KOPT-K1 (cell line): ENCODE results near the gene TBX10.
"Not testable (repeated sequence)": the region's sequence is repeated elsewhere in the genome, so short reads cannot be mapped to it uniquely, and the experiment has no call there.

Experiments used
- H3K27ac ChIP-seq: fragments of 200-600 bp; sonication (generic); 2 replicates; pipeline ENCODE4 v1.5.1; 2016; ENCODE audit warnings: antibody characterized with exemption, mild to moderate bottlenecking, low read depth, low read length; ENCODE audit not compliant: poor library complexity, severe bottlenecking
- H3K36me3 ChIP-seq: fragments of 200-600 bp; sonication (generic); 2 replicates; pipeline ENCODE4 v1.5.1; 2017; ENCODE audit warnings: antibody characterized with exemption, mild to moderate bottlenecking, low read length, moderate library complexity; ENCODE audit not compliant: insufficient read depth
- H3K9me3 ChIP-seq: fragments of 200-600 bp; sonication (generic); 2 replicates; pipeline ENCODE4 v1.5.1; 2017; ENCODE audit warnings: antibody characterized with exemption, low read length, mild to moderate bottlenecking; ENCODE audit not compliant: insufficient read depth, poor library complexity, severe bottlenecking

Gene TBX10

GRCh38 chr11:67619683-67620618 is 19.6 kb downstream of the TBX10 start:
- H3K36me3 ChIP-seq, H3K9me3 ChIP-seq, H3K27ac ChIP-seq: not testable (repeated sequence)

GRCh38 chr11:67618901-67619659 is 20.5 kb downstream of the TBX10 start:
- H3K27ac ChIP-seq, H3K9me3 ChIP-seq, H3K36me3 ChIP-seq: not testable (repeated sequence)

DNA sequence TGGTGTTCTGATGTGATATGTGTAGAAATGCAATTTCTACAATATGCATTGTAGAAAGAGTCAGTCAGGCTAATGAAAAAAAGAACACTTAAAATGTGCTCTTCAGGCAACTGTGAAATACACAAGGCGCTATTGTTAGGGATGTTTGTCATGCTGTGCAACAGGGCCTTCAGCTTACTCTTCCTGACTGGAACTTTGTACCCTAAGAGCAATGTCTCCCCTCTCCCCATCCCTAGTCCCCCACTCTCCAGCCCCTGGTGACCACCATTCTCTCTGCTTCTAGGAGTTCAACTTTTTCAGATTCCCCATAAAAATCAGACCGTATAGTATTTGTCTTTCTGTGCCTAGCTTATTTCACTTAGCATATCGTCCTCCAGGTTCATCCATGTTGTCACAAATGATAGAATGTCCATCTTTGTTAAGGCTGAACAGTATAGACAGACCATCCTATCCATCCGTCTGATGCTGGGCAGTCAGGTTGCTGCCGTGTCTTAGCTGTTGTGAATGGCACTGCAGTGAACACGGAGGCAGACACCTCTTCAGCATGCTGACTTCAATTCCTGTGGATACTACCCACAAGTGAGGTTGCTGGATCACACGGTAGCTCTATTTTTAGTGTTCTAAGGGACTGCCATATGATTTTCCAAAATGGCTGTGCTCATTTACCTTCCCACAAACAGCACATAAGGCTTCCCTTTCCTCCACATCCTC is 22.2 kb downstream of the TBX10 start:
- Histone ChIP-seq H3K36me3 (peaks cover 12% of the 10 kb centered on the region), H3K9me3 (no peaks in the 10 kb centered on the region), H3K27ac (peak overlapping the region; percentile 34)

DNA sequence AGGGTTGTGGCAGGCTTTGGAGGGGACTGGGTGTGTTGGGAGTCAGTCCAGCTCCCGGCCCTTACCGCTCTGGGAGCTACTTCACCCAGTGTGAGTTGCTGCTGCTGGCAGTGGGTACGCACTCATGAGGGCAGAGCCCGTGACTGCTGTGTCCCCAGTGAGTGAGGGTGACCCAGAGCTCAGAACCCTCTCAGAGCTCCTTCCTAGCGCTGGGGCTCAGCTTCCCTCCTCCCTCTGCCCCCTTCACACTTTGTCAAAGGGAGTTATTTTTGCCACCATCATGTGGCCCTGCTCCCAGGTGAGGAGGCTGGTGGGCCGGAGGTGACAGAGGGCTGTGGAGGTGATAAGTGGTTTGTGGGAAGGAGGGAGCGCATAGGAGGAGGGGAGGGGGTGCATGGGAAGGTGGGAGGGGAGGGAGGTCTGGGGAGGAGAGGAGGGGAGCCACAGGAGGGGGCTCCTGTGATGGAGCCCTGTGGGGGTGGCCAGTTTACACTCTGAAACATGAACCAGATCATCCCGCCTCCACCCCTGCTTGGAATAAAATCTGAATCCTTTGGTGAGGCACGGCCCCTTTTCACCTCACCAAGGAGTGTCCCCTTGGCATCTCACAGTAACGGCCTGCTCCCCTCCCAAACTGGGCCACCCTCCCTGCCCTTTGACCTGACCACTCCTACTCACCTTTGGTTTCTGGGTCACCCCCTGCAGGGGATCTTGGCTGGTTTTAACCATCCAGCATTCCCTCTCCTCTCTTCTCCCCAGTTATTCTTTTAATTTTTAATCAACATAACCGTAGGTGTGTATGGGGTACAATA is 22.9 kb downstream of the TBX10 start:
- no peaks in the 10 kb centered on the region for H3K9me3 ChIP-seq
- peaks cover 19% of the 10 kb centered on the region for H3K36me3 ChIP-seq
- peak overlapping the region; percentile 43 for H3K27ac ChIP-seq

- Histone ChIP-seq H3K9me3 (no peaks in the 10 kb centered on the region), H3K27ac (peak overlapping the region; percentile 43), H3K36me3 (peaks cover 27% of the 10 kb centered on the region)
Measured at GRCh38 chr11:67615728-67616430, 23.7 kb downstream of the TBX10 start.

DNA sequence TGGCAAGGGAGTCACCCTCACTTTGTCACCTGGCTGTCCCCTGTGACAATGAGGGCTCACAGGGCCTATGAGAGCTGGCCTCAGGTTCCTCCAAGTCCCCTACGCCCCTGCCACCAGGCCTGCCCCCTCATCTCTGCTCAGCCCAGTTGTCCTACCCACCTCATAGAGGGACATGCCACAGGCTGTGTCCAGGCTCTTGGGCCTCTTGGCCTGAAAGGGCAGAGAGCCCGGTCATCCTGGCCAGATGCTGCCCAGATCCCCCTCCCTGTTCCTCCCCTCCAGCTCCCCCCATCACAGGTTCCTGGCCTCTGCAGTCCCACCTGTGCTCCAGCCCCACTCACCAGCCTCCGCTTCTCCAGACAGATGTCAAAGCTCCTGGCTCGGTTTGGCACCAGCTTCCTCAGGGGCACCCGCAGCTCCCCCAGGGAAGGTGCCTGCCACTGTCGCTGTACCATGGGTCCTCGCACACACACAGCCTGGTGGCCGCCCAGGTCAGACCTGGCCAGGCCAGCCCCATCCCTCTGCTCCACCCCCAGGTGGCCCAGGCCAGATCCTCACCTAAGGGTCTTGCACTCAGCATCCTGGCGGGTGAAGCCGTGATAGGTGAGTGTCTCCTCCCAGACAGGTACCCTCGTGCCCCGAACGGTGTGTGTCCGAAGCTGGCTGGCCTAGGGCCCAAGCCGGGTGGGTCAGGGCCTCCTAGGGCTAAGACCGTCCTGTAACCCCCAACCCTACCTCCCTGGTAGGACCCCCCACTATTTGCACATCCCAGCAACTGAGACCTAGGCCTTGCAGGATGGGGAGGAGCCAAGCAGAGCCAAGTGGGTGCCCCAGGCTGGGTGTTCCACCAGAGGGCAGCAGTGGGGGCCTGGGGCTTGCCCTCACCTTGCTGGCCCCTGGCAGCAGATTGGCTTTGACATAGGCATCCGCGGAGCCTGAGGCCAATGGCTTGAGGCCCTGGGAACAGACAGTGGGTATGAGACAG is 24.5 kb downstream of the TBX10 start:
- H3K36me3 ChIP-seq, result peaks cover 35% of the 10 kb centered on the region
- peak overlapping the region; percentile 87 for H3K27ac ChIP-seq
- no peaks in the 10 kb centered on the region for H3K9me3 ChIP-seq

- peak overlapping the region; percentile 87 for H3K27ac ChIP-seq
- H3K9me3 ChIP-seq, result no peaks in the 10 kb centered on the region
- peaks cover 44% of the 10 kb centered on the region for H3K36me3 ChIP-seq
Measured at GRCh38 chr11:67613960-67614715, 25.4 kb downstream of the TBX10 start.

DNA sequence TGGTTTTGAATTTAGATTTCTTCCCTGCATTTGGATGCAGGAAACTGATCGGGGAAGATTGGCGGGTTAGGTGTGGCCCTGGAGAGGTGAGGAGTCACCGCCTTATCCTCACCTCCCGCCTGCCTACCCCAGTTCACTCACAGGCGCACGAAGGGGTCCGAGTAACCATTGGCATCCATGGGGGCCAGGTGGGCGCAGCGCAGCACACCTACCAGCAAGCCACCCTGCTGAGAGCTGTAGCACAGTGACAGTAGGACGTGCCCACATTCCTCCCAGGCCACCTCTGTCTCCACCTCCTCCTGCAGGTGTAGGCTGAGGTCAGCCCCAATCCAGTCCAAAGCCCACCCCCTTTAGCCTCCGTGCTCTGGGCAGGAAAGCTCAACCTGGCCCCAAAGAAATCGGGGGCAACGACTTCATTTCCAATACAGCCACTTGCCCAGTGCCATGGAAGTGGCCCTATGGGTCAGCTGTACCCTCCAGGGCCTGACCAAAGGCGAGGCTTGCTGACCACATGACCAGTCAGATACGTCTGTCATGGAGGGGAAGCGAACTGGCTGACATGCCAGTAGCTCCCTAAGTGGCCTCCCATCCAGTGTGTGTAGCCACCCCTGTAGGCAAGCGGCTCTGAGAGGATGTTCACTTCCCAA is 26.1 kb downstream of the TBX10 start:
- H3K36me3 ChIP-seq, result peaks cover 51% of the 10 kb centered on the region
- peak overlapping the region; percentile 87 for H3K27ac ChIP-seq

DNA sequence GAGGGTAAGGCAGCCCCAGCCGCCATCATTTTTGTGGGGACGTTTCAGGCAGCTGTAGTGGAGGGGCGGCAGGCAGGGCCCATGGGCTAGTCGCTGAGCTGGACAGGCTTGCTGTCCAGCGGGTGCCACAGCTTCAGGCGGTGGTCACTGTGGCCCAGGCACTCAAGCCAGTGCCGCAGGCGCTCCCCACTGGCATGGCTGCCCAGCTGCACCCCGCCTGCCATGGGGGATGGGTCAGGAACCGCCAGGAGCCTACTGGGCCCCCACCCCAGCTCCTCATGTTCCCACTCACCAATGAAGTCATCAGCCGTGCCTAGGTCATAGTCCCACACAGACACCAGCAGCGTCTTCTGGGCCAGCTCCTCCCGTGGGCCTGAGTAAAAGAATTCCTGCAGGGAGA is 26.8 kb downstream of the TBX10 start:
- Histone ChIP-seq H3K36me3 (peaks cover 54% of the 10 kb centered on the region), H3K9me3 (no peaks in the 10 kb centered on the region), H3K27ac (peak overlapping the region; percentile 87)

More for the DNA sequence above, 26.1 kb downstream of the TBX10 start:
- no peaks in the 10 kb centered on the region for H3K9me3 ChIP-seq

GRCh38 chr11:67611704-67612587 is 27.6 kb downstream of the TBX10 start:
- no peak overlapping the region for H3K27ac ChIP-seq
- no peaks in the 10 kb centered on the region for H3K9me3 ChIP-seq
- H3K36me3 ChIP-seq, result peaks cover 54% of the 10 kb centered on the region

DNA sequence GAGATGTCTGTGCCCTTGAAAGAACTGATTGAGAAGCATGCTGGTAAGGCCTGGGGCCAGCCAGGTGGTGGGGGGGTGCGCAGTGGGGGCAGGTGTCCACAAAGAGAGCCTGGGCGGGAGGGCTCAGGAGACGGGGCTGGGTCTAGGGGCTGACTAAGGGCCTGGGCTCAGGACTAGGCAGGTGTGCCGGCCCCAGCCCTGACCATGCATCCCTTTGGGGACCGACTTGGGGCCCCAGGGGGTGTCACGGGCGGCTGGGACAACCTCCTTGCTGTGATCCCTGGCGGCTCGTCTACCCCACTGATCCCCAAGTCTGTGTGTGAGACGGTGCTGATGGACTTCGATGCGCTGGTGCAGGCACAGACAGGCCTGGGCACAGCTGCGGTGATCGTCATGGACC is 28.4 kb downstream of the TBX10 start:
- Histone ChIP-seq H3K9me3 (no peaks in the 10 kb centered on the region), H3K27ac (no peak overlapping the region), H3K36me3 (peaks cover 54% of the 10 kb centered on the region)
